GM21423 (cell line): Measurements from ENCODE around the gene RFTN2.
"Not testable (repeated sequence)": the region's sequence is repeated elsewhere in the genome, so short reads cannot be mapped to it uniquely, and the experiment has no call there.

Source experiments
- ATAC-seq: cut with Tn5 transposase; IDR thresholded peaks from one replicate; pipeline ENCODE4 v1.9.1; 2021; ENCODE audit warnings: mild to moderate bottlenecking, moderate library complexity; ENCODE audit not compliant: unreplicated experiment

RFTN2 gene

GRCh38 chr2:197675246-197675645, at the start of gene RFTN2:
TSS of gene RFTN2 (minus strand) at chr2:197675587. CDS start at chr2:197675458, 129 bp downstream.
- ATAC-seq, result no peak

GRCh38 chr2:197717863-197718262, 42.5 kb upstream of the RFTN2 start:
- no peak for ATAC-seq

- ATAC-seq, result no peak
Observed at GRCh38 chr2:197713271-197713670, 37.9 kb upstream of the RFTN2 start.

- no peak for ATAC-seq
Observed at GRCh38 chr2:197711578-197711977, 36.2 kb upstream of the RFTN2 start.

- peak; percentile 85 for ATAC-seq
Observed at GRCh38 chr2:197710424-197711042, 35.1 kb upstream of the RFTN2 start.

- ATAC-seq, result not testable (repeated sequence)
Observed at GRCh38 chr2:197709140-197709539, 33.8 kb upstream of the RFTN2 start.

- no peak for ATAC-seq
Observed at GRCh38 chr2:197708331-197708730, 32.9 kb upstream of the RFTN2 start.

GRCh38 chr2:197707316-197708213, 32.2 kb upstream of the RFTN2 start:
- ATAC-seq, result no peak

- no peak for ATAC-seq
Observed at GRCh38 chr2:197706839-197707207, 31.4 kb upstream of the RFTN2 start.

- ATAC-seq, result no peak
Observed at GRCh38 chr2:197705912-197706838, 30.8 kb upstream of the RFTN2 start.

- peak; percentile 83 for ATAC-seq
Observed at GRCh38 chr2:197705121-197705911, 29.9 kb upstream of the RFTN2 start, which contains the start of gene MARS2. TSS of gene MARS2 (plus strand) at chr2:197705369. CDS start at chr2:197705406, 37 bp downstream.

GRCh38 chr2:197704434-197705120, 29.2 kb upstream of the RFTN2 start:
- ATAC-seq, result peak; percentile 32

GRCh38 chr2:197700960-197701359, 25.6 kb upstream of the RFTN2 start:
- no peak for ATAC-seq

GRCh38 chr2:197699724-197700123, 24.3 kb upstream of the RFTN2 start:
- ATAC-seq, result not testable (repeated sequence)

GRCh38 chr2:197696571-197696970, 21.2 kb upstream of the RFTN2 start:
- not testable (repeated sequence) for ATAC-seq

- ATAC-seq, result not testable (repeated sequence)
Observed at GRCh38 chr2:197695971-197696370, 20.6 kb upstream of the RFTN2 start.

GRCh38 chr2:197695206-197695605, 19.8 kb upstream of the RFTN2 start:
- not testable (repeated sequence) for ATAC-seq

GRCh38 chr2:197677483-197677882, 2.1 kb upstream of the RFTN2 start:
- ATAC-seq, result no peak

- ATAC-seq, result no peak
Observed at GRCh38 chr2:197677056-197677455, 1.7 kb upstream of the RFTN2 start.
